SK-N-SH (cell line): Measurements from ENCODE around the gene ZNF438.

Source experiments
- EP300 ChIP-seq, 2 experiments: IDR thresholded peaks; 2 replicates each; pipeline versions ENCODE4 v1.4.0 to v1.6.1; 2012; ENCODE audit warnings: borderline replicate concordance in 1 of 2, low read depth in 1 of 2, low read length in 1 of 2
- YY1 ChIP-seq: IDR thresholded peaks from 2 replicates; pipeline ENCODE4 v1.4.0; 2012; ENCODE audit warnings: low read depth, mild to moderate bottlenecking
- TF ChIP-seq, protein P1 (sequence below): fragments of 200-600 bp; sonication (generic); IDR thresholded peaks from 2 replicates; pipeline ENCODE4 v1.6.1; 2017; ENCODE audit warnings: antibody characterized with exemption, mild to moderate bottlenecking, moderate library complexity

DNA sequence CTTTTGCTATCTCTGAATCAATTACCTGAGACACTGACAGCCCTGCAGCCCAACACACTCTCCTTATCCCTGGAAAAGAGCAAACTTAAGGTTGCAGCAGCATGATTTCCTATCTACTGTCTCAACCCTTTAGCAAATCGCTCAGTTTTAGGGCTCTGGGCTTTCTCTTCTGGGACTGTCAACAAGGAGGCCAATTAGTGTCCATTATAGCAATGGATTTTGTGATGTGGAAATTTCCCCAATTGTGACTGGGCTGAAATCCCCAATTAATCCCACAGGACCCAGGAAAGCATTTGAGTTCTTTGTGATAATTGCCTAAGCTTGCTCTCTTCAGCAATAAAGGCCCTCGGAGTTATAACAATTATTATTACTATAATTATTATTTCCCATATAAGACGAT is 197.0 kb downstream of the ZNF438 start:
- TF ChIP-seq, protein P1, sequence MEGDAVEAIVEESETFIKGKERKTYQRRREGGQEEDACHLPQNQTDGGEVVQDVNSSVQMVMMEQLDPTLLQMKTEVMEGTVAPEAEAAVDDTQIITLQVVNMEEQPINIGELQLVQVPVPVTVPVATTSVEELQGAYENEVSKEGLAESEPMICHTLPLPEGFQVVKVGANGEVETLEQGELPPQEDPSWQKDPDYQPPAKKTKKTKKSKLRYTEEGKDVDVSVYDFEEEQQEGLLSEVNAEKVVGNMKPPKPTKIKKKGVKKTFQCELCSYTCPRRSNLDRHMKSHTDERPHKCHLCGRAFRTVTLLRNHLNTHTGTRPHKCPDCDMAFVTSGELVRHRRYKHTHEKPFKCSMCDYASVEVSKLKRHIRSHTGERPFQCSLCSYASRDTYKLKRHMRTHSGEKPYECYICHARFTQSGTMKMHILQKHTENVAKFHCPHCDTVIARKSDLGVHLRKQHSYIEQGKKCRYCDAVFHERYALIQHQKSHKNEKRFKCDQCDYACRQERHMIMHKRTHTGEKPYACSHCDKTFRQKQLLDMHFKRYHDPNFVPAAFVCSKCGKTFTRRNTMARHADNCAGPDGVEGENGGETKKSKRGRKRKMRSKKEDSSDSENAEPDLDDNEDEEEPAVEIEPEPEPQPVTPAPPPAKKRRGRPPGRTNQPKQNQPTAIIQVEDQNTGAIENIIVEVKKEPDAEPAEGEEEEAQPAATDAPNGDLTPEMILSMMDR = no peak
- TF ChIP-seq EP300 (IDR thresholded peaks at IDR 0.05; ENCODE audit: borderline replicate concordance in 1 of 2, low read depth in 1 of 2, low read length in 1 of 2) (no peak), YY1 (no peak)
